RKO (cell line): ENCODE data around the gene LRP2.
"Not testable (repeated sequence)": the region's sequence is repeated elsewhere in the genome, so short reads cannot be mapped to it uniquely, and the experiment has no call there.

ENCODE experiments used
- DNase-seq: peaks from one replicate; pipeline ENCODE4 v3.0.0-alpha.2; 2016; ENCODE audit warnings: low spot score

Gene LRP2

GRCh38 chr2:169348321-169349024 is 13.9 kb downstream of the LRP2 start:
- no peak for DNase-seq

GRCh38 chr2:169345486-169346437 is 16.6 kb downstream of the LRP2 start:
- no peak for DNase-seq

GRCh38 chr2:169344736-169345485 is 17.4 kb downstream of the LRP2 start:
- DNase-seq = no peak

- DNase-seq = no peak
Measured at GRCh38 chr2:169343202-169343601, 19.1 kb downstream of the LRP2 start.

GRCh38 chr2:169339657-169340056 is 22.7 kb downstream of the LRP2 start:
- DNase-seq = no peak

GRCh38 chr2:169336695-169337094 is 25.6 kb downstream of the LRP2 start:
- no peak for DNase-seq

- DNase-seq = no peak
Measured at GRCh38 chr2:169330555-169331198, 31.7 kb downstream of the LRP2 start.

- no peak for DNase-seq
Measured at GRCh38 chr2:169329688-169330554, 32.4 kb downstream of the LRP2 start.

- no peak for DNase-seq
Measured at GRCh38 chr2:169328785-169329184, 33.5 kb downstream of the LRP2 start.

- not testable (repeated sequence) for DNase-seq
Measured at GRCh38 chr2:169327837-169328236, 34.5 kb downstream of the LRP2 start.

- not testable (repeated sequence) for DNase-seq
Measured at GRCh38 chr2:169325886-169326285, 36.4 kb downstream of the LRP2 start.

GRCh38 chr2:169324581-169325260 is 37.6 kb downstream of the LRP2 start:
- DNase-seq = no peak

- DNase-seq = no peak
Measured at GRCh38 chr2:169323841-169324240, 38.5 kb downstream of the LRP2 start.

GRCh38 chr2:169320561-169320960 is 41.8 kb downstream of the LRP2 start:
- DNase-seq = no peak

- DNase-seq = no peak
Measured at GRCh38 chr2:169315357-169315756, 47.0 kb downstream of the LRP2 start.

GRCh38 chr2:169308349-169308748 is 54.0 kb downstream of the LRP2 start:
- DNase-seq = not testable (repeated sequence)

- DNase-seq = not testable (repeated sequence)
Measured at GRCh38 chr2:169304689-169305088, 57.6 kb downstream of the LRP2 start.

GRCh38 chr2:169303579-169304305 is 58.6 kb downstream of the LRP2 start:
- DNase-seq = no peak

- no peak for DNase-seq
Measured at GRCh38 chr2:169302364-169302763, 60.0 kb downstream of the LRP2 start.
